Erythroblast (primary cell): ENCODE results near the gene GEMIN4.
"Not testable (repeated sequence)": the region's sequence is repeated elsewhere in the genome, so short reads cannot be mapped to it uniquely, and the experiment has no call there.

Source experiments
- DNase-seq, 2 experiments: peaks; one replicate each; lab custom pipeline; 2025; lab: John Stamatoyannopoulos, UW
- GATA1 ChIP-seq: IDR thresholded peaks from 2 replicates; pipeline ENCODE4 v1.6.1; 2011; ENCODE audit warnings: low read depth, mild to moderate bottlenecking, control low read depth, low read length, moderate library complexity
- POLR2A ChIP-seq: IDR thresholded peaks from 2 replicates; pipeline ENCODE4 v1.6.1; 2011; ENCODE audit warnings: mild to moderate bottlenecking, low read length

The GEMIN4 gene

GRCh38 chr17:753418-753817 is 1.4 kb upstream of the GEMIN4 start:
- TF ChIP-seq POLR2A (no peak), GATA1 (no peak)
- DNase-seq, result no peak

GRCh38 chr17:752620-753219 is 656 bp upstream of the GEMIN4 start:
- TF ChIP-seq GATA1, result no peak
- no peak for TF ChIP-seq POLR2A
- DNase-seq, result peak; percentile 55 to 65

GRCh38 chr17:751269-752001 is 629 bp downstream of the GEMIN4 start:
- TF ChIP-seq GATA1 (no peak), POLR2A (no peak)
- peak; percentile 71 to 72 for DNase-seq

GRCh38 chr17:750431-751037 is 1.5 kb downstream of the GEMIN4 start:
- DNase-seq, result peak in 1 of 2 experiments; percentile 29
- TF ChIP-seq GATA1, result no peak
- no peak for TF ChIP-seq POLR2A

GRCh38 chr17:749359-749758 is 2.7 kb downstream of the GEMIN4 start:
- not testable (repeated sequence) for DNase-seq

GRCh38 chr17:748604-749003 is 3.5 kb downstream of the GEMIN4 start:
- DNase-seq, result not testable (repeated sequence)

- no peak for DNase-seq
- TF ChIP-seq GATA1 (no peak), POLR2A (no peak)
Observed at GRCh38 chr17:746783-747629, 5.1 kb downstream of the GEMIN4 start.

- no peak for TF ChIP-seq GATA1
- TF ChIP-seq POLR2A, result no peak
- DNase-seq, result no peak
Observed at GRCh38 chr17:746181-746580, 5.9 kb downstream of the GEMIN4 start.

GRCh38 chr17:745406-745805 is 6.7 kb downstream of the GEMIN4 start:
- no peak for DNase-seq
- no peak for TF ChIP-seq GATA1
- no peak for TF ChIP-seq POLR2A

GRCh38 chr17:744937-745336 is 7.1 kb downstream of the GEMIN4 start:
- no peak for TF ChIP-seq GATA1
- TF ChIP-seq POLR2A, result no peak
- no peak for DNase-seq

- no peak for DNase-seq
- TF ChIP-seq POLR2A (no peak), GATA1 (no peak)
Observed at GRCh38 chr17:743139-743538, 8.9 kb downstream of the GEMIN4 start.

- TF ChIP-seq POLR2A, result no peak
- TF ChIP-seq GATA1, result no peak
Observed at GRCh38 chr17:742147-742793, 9.8 kb downstream of the GEMIN4 start.

GRCh38 chr17:740240-741017 is 11.6 kb downstream of the GEMIN4 start:
- no peak for DNase-seq
- TF ChIP-seq GATA1 (no peak), POLR2A (no peak)

More at GRCh38 chr17:742147-742793, 9.8 kb downstream of the GEMIN4 start:
- no peak for DNase-seq
